Measurements from ENCODE around the gene NRG2. TPM values are rescaled to one million over a fixed set of nuclear protein-coding genes. Genes with fewer than 3 reads are reported as not detected.

Gene NRG2
- total and polyA plus RNA-seq, 2 of the 8 experiments (the other 6 are each of a cell fraction or from before 2014, with no cell fraction given) = 0.27 to 0.54 TPM

DNA sequence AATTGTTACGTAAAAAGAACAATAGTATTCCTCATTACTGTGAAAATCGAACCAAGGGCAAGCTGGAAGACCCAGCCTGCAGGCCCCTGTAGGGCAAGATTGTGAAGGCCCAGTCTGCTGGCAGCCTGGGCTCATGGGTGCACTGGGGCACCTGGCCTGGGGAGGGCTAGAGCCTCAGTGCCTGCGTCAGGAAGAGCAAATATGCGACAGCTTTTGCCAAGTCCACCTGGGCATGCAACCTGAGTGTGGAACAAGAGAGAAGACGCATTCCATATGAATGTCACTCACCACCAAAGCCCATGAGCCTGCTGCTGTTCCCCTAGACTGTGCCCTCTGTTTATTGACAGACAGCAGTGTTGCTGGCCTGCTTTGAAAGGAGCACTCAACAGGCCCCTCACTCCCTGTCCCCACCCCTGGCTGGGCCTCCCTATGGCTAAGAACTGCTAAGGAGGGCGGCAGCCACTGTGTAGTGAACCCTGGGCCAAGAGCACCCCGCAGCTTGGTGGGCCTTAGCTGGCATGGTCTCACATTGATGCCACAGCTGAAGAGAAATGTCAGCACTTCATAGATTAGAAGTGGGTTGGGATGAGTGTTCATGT is 219.2 kb downstream of the NRG2 start (continued):
- TF ChIP-seq CTBP2 (IDR thresholded peaks at IDR 0.05; ENCODE audit: borderline replicate concordance, insufficient read depth, insufficient read length, low read length) = no peak
- TF ChIP-seq SP4 (IDR thresholded peaks at IDR 0.05; ENCODE audit: low read length) = no peak

Data from H1 (cell line).